ENCODE measurements around the gene OR51V1. TPM values are rescaled to one million over a fixed set of nuclear protein-coding genes. Genes with fewer than 3 reads are reported as not detected.
"Not testable (repeated sequence)": the region's sequence is repeated elsewhere in the genome, so short reads cannot be mapped to it uniquely, and the experiment has no call there.

The OR51V1 gene
- total and polyA plus RNA-seq, 2 of the 4 experiments (the other 2 are of a cell fraction), result not detected

- Histone ChIP-seq H3K36me3 (ENCODE audit: control insufficient read depth, insufficient read depth, low read length) (no peaks in the 10 kb centered on the region), H3K14ac (replicated peaks; ENCODE audit: low read depth, low read length) (no peak overlapping the region), H3K27ac (ENCODE audit: insufficient read depth, low read length) (no peak overlapping the region), H3K9ac (ENCODE audit: low read depth, low read length) (no peak overlapping the region), H3K23ac (ENCODE audit: low read depth, low read length) (no peak overlapping the region), H3K9me1 (ENCODE audit: insufficient read depth, low read length) (no peaks in the 10 kb centered on the region), H2AFZ (replicated peaks; ENCODE audit: low read length, poor library complexity) (no peak overlapping the region), H3K79me1 (ENCODE audit: low read depth in 1 of 2, low read length in 2 of 2) (no peaks in the 10 kb centered on the region), H3K4ac (ENCODE audit: low read depth, low read length) (no peak overlapping the region), H2AK5ac (ENCODE audit: low read depth, low read length) (no peak overlapping the region), H3K4me3 (ENCODE audit: insufficient read depth, low read depth, low read length) (no peak overlapping the region), H3K18ac (ENCODE audit: low read depth, low read length) (no peak overlapping the region), H3K27me3 (ENCODE audit: control insufficient read depth, insufficient read depth, low read length) (no peaks in the 10 kb centered on the region), H3K4me1 (ENCODE audit: control insufficient read depth, insufficient read depth, low read length) (no peaks in the 10 kb centered on the region), H4K91ac (ENCODE audit: insufficient read depth, low read depth, low read length) (no peak overlapping the region), H3K4me2 (ENCODE audit: low read depth, low read length) (no peak overlapping the region), H4K5ac (ENCODE audit: low read depth, low read length) (no peak overlapping the region), H2BK20ac (ENCODE audit: low read depth, low read length) (no peak overlapping the region), H2BK5ac (ENCODE audit: low read depth, low read length, poor library complexity, severe bottlenecking) (no peak overlapping the region), H2BK120ac (ENCODE audit: low read depth, low read length) (no peak overlapping the region), H4K8ac (ENCODE audit: low read depth in 2 of 2, low read length in 2 of 2) (no peak overlapping the region), H2BK15ac (ENCODE audit: low read depth, low read length) (no peak overlapping the region), H2AK9ac (replicated peaks; ENCODE audit: low read depth, low read length, poor library complexity) (no peak overlapping the region), H3K56ac (ENCODE audit: extremely low read depth, insufficient read depth, low read length) (no peak overlapping the region), H4K20me1 (ENCODE audit: insufficient read depth, low read length) (no peaks in the 10 kb centered on the region), H3K9me3 (ENCODE audit: control insufficient read depth, insufficient read depth, low read length) (no peaks in the 10 kb centered on the region)
- CTCF ChIA-PET, result no interaction called here
- TF ChIP-seq RAD21 (IDR thresholded peaks at IDR 0.05; ENCODE audit: low read length) (no peak), MXI1 (IDR thresholded peaks at IDR 0.05; ENCODE audit: borderline replicate concordance, low read depth, low read length) (no peak), SMC3 (IDR thresholded peaks at IDR 0.05; ENCODE audit: low read depth, low read length) (no peak), MAZ (IDR thresholded peaks at IDR 0.05; ENCODE audit: borderline replicate concordance, low read depth, low read length) (no peak)
- TF ChIP-seq, protein P1, sequence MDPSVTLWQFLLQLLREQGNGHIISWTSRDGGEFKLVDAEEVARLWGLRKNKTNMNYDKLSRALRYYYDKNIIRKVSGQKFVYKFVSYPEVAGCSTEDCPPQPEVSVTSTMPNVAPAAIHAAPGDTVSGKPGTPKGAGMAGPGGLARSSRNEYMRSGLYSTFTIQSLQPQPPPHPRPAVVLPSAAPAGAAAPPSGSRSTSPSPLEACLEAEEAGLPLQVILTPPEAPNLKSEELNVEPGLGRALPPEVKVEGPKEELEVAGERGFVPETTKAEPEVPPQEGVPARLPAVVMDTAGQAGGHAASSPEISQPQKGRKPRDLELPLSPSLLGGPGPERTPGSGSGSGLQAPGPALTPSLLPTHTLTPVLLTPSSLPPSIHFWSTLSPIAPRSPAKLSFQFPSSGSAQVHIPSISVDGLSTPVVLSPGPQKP (IDR thresholded peaks at IDR 0.05; ENCODE audit: borderline replicate concordance, low read depth, low read length), result no peak
- WGBS, 2 experiments (ENCODE audit: extremely low coverage in 2 of 2, insufficient read length in 1 of 2), result no CpG with 5 or more reads among the region's 2 CpGs
- BruUV-seq (replicated peaks), result no TSS peak
- no peak for ATAC-seq (ENCODE audit: low read depth)
- dilution Hi-C loops (cut with HindIII; ENCODE audit: low sequenced_read_pairs, unreplicated experiment) (no loop called here), intact Hi-C loops (cut with micrococcal nuclease) (no loop called here), in situ Hi-C loops (cut with MboI; ENCODE audit: low sequenced_read_pairs) (no loop called here)
- DNase-seq, result no peak
- POLR2A ChIA-PET (ENCODE audit: unreplicated experiment), result no interaction called here
Observed at GRCh38 chr11:5171856-5172255, 28.6 kb downstream of the OR51V1 start.

- H3K23ac ChIP-seq (ENCODE audit: low read depth, low read length); H2AK5ac ChIP-seq (ENCODE audit: low read depth, low read length); DNase-seq; H3K79me1 ChIP-seq (ENCODE audit: low read depth in 1 of 2, low read length in 2 of 2); H3K4me1 ChIP-seq (ENCODE audit: control insufficient read depth, insufficient read depth, low read length); H2BK5ac ChIP-seq (ENCODE audit: low read depth, low read length, poor library complexity, severe bottlenecking); H4K20me1 ChIP-seq (ENCODE audit: insufficient read depth, low read length); in situ Hi-C loops (cut with MboI; ENCODE audit: low sequenced_read_pairs); H3K9me1 ChIP-seq (ENCODE audit: insufficient read depth, low read length); H4K5ac ChIP-seq (ENCODE audit: low read depth, low read length); H3K4ac ChIP-seq (ENCODE audit: low read depth, low read length); H2BK15ac ChIP-seq (ENCODE audit: low read depth, low read length); H3K14ac ChIP-seq (replicated peaks; ENCODE audit: low read depth, low read length); dilution Hi-C loops (cut with HindIII; ENCODE audit: low sequenced_read_pairs, unreplicated experiment); H3K18ac ChIP-seq (ENCODE audit: low read depth, low read length); H3K27me3 ChIP-seq (ENCODE audit: control insufficient read depth, insufficient read depth, low read length); H3K4me3 ChIP-seq (ENCODE audit: insufficient read depth, low read depth, low read length); H2AFZ ChIP-seq (replicated peaks; ENCODE audit: low read length, poor library complexity); H3K56ac ChIP-seq (ENCODE audit: extremely low read depth, insufficient read depth, low read length); ATAC-seq (ENCODE audit: low read depth); H4K91ac ChIP-seq (ENCODE audit: insufficient read depth, low read depth, low read length); H3K9ac ChIP-seq (ENCODE audit: low read depth, low read length); H3K36me3 ChIP-seq (ENCODE audit: control insufficient read depth, insufficient read depth, low read length); H4K8ac ChIP-seq (ENCODE audit: low read depth in 2 of 2, low read length in 2 of 2); H2AK9ac ChIP-seq (replicated peaks; ENCODE audit: low read depth, low read length, poor library complexity); H3K27ac ChIP-seq (ENCODE audit: insufficient read depth, low read length); CTCF ChIA-PET; H2BK120ac ChIP-seq (ENCODE audit: low read depth, low read length); BruUV-seq (replicated peaks); POLR2A ChIA-PET (ENCODE audit: unreplicated experiment); H3K4me2 ChIP-seq (ENCODE audit: low read depth, low read length); intact Hi-C loops (cut with micrococcal nuclease); H2BK20ac ChIP-seq (ENCODE audit: low read depth, low read length); H3K9me3 ChIP-seq (ENCODE audit: control insufficient read depth, insufficient read depth, low read length): not testable (repeated sequence)
Observed at GRCh38 chr11:5165898-5166297, 34.6 kb downstream of the OR51V1 start.

All from IMR-90 (cell line).